ENCODE measurements around the gene SLX4IP.
A peak's percentile ranks its signal among the peaks of the same experiment; 100 is the strongest.
"Not testable (repeated sequence)": the region's sequence is repeated elsewhere in the genome, so short reads cannot be mapped to it uniquely, and the experiment has no call there.

Gene SLX4IP
- 12.5 to 14.2 reads per million in 2 experiments for total RNA-seq

GRCh38 chr20:10434832-10435812 is at the start of gene SLX4IP:
TSS of gene SLX4IP (plus strand) at chr20:10435305. CDS start at chr20:10458205, 22,900 bp downstream.
- DNase-seq (ENCODE audit: low read depth): peak; percentile 73

GRCh38 chr20:10385850-10386544 is 49.1 kb upstream of the SLX4IP start:
- no peak for DNase-seq (ENCODE audit: low read depth)

GRCh38 chr20:10387686-10388085 is 47.4 kb upstream of the SLX4IP start:
- no peak for DNase-seq (ENCODE audit: low read depth)

GRCh38 chr20:10388597-10388996 is 46.5 kb upstream of the SLX4IP start:
- DNase-seq (ENCODE audit: low read depth): no peak

- DNase-seq (ENCODE audit: low read depth): no peak
Measured at GRCh38 chr20:10390709-10391108, 44.4 kb upstream of the SLX4IP start.

GRCh38 chr20:10394752-10395151 is 40.4 kb upstream of the SLX4IP start:
- DNase-seq (ENCODE audit: low read depth): not testable (repeated sequence)

- no peak for DNase-seq (ENCODE audit: low read depth)
Measured at GRCh38 chr20:10398834-10399369, 36.2 kb upstream of the SLX4IP start.

GRCh38 chr20:10402938-10403608 is 32.0 kb upstream of the SLX4IP start:
- DNase-seq (ENCODE audit: low read depth): no peak

- no peak for DNase-seq (ENCODE audit: low read depth)
Measured at GRCh38 chr20:10404023-10404628, 31.0 kb upstream of the SLX4IP start.

GRCh38 chr20:10404959-10405530 is 30.1 kb upstream of the SLX4IP start:
- no peak for DNase-seq (ENCODE audit: low read depth)

- DNase-seq (ENCODE audit: low read depth): no peak
Measured at GRCh38 chr20:10408108-10408813, 26.8 kb upstream of the SLX4IP start.

- no peak for DNase-seq (ENCODE audit: low read depth)
Measured at GRCh38 chr20:10411673-10412072, 23.4 kb upstream of the SLX4IP start.

GRCh38 chr20:10412591-10413408 is 22.3 kb upstream of the SLX4IP start:
- DNase-seq (ENCODE audit: low read depth): no peak

- no peak for DNase-seq (ENCODE audit: low read depth)
Measured at GRCh38 chr20:10415013-10415650, 20.0 kb upstream of the SLX4IP start.

GRCh38 chr20:10417218-10417617 is 17.9 kb upstream of the SLX4IP start:
- DNase-seq (ENCODE audit: low read depth): not testable (repeated sequence)

- no peak for DNase-seq (ENCODE audit: low read depth)
Measured at GRCh38 chr20:10419550-10420133, 15.5 kb upstream of the SLX4IP start.

- DNase-seq (ENCODE audit: low read depth): no peak
Measured at GRCh38 chr20:10423735-10424134, 11.4 kb upstream of the SLX4IP start.

- peak; percentile 25 for DNase-seq (ENCODE audit: low read depth)
Measured at GRCh38 chr20:10427060-10427692, 7.9 kb upstream of the SLX4IP start.

Measured in T follicular helper cell (primary cell).